ENCODE data around the gene AGGF1.
"Not testable (repeated sequence)": the region's sequence is repeated elsewhere in the genome, so short reads cannot be mapped to it uniquely, and the experiment has no call there.

Gene AGGF1

DNA sequence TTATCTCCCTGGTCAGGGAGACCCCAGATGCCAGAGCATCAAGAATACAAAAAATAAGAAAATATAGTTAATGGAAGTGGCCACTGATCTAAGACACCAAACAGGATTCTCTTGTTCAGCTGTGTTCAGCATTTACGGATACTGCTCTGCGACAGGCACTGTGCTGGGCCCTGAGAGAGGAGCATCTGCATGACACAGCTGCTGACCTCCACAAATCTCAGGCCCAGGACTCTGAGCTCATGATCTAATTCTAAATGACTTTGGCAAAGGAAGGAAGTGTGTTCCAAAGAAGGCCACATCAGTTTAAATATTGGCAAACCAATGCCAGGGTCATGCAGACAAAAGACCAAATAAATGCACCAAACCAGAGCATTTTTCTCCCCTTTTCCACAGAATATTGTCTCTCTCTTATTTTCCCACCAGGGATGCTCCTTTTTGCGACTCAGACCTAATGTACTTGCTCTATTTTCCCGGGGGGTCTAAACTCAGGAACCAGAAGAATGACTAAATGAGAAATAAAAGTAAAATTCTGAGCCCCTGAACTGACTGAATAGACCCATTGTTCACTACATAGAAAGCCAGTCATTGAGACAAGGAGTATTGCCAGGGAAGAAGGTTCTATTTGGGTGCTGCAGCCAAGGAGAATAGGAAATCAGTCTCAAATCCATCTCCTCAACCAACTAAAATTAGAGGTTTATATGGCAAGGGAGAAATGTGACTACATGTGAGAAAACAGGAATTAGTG, 1.4 kb upstream of the AGGF1 start:
- no peak for FAIRE-seq

DNA sequence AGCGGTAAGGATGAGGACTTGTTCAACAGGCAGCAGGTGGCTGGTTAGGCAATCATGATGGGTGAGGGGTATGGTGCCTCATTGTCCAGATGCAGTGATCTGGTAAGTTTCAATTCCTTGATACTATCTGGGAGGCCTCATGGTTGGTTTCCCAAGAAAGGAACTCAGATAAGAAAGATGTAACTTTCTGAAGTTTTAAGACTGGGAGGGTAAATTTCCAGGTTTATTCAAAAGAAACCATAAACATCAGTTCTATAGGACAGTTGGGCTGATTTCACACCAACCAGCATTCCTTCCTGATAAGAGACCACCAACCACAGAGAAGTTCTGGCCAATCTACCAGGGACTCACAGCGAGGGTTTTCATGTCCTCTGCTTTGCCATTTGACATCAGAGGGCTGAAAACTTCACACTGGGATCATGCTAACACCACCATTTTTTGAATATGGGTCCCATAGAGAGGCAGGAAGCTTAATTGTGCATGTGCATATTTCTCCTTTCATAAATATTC, 773 bp upstream of the AGGF1 start:
- FAIRE-seq, result no peak

- no peak for FAIRE-seq
These were observed 1.7 kb downstream of the AGGF1 start for GRCh38 chr5:77031891-77032290.

GRCh38 chr5:77032635-77033034, 2.4 kb downstream of the AGGF1 start:
- FAIRE-seq, result no peak

DNA sequence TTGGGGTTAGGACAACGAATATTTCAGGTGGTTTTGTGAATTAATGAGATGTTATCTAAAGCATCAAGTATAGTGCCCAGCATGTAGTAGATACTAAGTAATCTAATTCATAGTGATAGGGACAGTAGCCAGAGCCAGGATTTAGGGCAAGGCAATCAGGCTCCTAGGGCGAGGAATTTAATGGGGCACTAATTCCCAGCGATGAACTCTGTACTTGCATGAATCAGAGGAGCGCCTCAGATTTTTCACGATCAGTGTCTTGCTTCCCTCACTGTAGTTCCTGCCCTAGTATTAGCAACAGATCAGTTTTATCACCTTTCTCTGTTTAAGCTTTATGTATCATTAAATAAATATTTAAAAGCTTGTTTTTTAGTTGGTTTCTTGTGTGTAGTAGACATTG, 3.1 kb downstream of the AGGF1 start:
- FAIRE-seq, result no peak

DNA sequence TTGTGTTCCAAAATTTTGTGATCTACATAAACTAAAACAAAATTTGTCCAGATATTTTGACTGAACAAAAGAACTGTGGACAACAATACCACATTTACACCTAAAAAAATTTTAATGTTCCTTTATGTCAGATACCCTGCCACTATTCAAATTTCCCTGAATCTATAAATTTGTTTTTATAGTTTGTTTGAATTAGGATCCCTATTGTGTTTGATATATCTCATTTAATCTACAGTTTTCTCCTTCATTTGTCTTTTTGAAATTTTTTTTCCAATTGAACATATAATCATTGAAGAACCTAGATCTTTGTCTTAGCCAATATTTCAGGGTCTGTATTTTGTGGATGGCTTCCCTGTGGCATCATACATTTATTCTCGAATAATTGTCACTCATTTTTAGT, 5.7 kb downstream of the AGGF1 start:
- no peak for FAIRE-seq

DNA sequence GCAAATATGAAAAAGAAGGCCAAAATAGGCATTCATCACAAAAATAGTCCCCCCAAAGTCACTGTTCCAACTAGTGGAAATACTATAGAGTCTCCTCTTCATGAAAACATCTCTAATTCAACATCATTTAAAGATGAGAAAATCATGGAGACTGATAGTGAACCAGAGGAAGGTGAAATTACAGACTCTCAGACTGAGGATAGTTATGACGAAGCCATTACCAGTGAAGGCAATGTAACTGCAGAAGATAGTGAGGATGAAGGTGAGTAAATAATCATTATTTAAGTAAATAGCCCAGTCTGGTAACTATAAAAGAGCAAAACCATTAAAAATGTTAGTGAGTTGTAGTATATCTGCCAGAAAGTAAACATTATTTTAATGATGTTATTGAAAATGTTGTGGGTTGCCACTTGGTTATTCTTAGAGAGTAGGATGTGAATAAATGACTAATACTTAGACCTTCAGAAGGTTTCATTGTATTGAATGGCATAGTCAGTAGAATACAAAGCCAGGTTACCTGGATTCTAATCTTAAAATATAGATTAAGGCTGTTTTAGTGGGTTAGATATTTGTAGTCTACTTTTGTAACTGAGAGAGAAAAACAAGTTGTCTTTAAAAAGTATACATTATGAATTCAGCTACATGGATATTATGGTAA, 16.3 kb downstream of the AGGF1 start:
- FAIRE-seq, result no peak

- peak; percentile 21 for FAIRE-seq
These were observed 33.8 kb downstream of the AGGF1 start for GRCh38 chr5:77064040-77064439.

DNA sequence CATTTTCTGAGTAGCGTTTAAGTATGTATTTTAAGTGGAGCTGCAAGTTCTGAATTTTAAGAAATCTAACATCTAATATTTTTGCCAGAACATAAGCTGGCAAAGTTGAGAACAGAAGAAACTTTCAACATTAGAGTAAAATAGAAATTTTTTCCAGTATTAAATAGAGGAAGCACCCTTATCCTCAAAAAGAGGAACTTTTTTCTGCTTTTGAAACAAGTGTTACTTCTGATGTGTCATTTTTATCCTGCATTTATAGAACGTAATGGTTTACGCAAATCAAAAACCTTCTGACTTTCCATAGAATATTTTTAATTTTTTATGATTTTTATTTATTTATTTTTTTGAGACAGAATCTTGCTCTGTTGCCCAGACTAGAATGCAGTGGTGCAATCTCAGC, 35.1 kb downstream of the AGGF1 start:
- FAIRE-seq, result no peak

GRCh38 chr5:77066184-77066583, 36.0 kb downstream of the AGGF1 start:
- no peak for FAIRE-seq

GRCh38 chr5:77066823-77067442, 36.7 kb downstream of the AGGF1 start:
- no peak for FAIRE-seq

DNA sequence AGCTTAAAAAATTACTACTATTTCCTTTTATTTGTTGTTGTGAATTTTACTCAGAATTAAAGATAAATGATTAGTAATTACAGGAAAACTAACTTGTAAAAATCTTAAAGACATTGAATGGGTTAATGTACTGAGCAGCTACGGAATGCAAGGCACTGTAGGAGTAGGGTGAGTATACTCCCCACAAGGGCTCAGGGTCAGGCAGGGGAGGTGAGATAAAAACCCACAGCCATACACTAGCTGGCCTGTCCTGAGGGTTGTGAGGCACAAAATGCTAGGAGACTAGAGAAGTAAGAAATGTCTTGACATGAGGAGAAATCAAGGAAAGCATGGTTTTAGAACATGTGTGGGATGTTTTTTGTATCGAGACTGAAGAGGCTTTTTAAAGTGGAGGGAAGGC, 43.5 kb downstream of the AGGF1 start:
- no peak for FAIRE-seq

DNA sequence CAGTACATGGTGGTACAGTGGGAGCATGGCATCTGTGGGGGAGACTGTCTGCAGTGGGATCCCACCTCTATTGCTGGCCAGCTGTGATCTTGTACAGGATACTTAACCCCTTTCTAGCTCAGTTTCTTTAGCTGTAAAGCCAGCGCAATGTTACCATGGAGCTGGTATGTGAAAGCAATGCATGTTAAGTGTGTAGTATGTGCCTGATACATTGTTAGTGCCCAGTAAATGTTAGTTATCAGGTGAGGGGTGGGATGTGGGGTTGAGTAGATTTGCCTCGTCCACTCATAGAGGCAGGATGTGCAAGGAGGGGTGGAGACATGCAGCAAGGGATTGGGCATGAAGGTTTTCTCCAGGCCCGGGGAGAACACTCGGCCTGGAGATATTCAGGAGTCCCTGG, 44.5 kb downstream of the AGGF1 start:
- FAIRE-seq, result no peak

GRCh38 chr5:77076961-77077828, 47.0 kb downstream of the AGGF1 start:
- FAIRE-seq, result no peak

GRCh38 chr5:77077829-77078176, 47.6 kb downstream of the AGGF1 start:
- FAIRE-seq, result no peak

GRCh38 chr5:77080479-77080878, 50.3 kb downstream of the AGGF1 start:
- not testable (repeated sequence) for FAIRE-seq

GRCh38 chr5:77080905-77081304, 50.7 kb downstream of the AGGF1 start:
- no peak for FAIRE-seq

GRCh38 chr5:77082280-77082679, 52.1 kb downstream of the AGGF1 start:
- FAIRE-seq, result no peak

GRCh38 chr5:77083088-77083487, 52.9 kb downstream of the AGGF1 start:
- FAIRE-seq, result no peak

DNA sequence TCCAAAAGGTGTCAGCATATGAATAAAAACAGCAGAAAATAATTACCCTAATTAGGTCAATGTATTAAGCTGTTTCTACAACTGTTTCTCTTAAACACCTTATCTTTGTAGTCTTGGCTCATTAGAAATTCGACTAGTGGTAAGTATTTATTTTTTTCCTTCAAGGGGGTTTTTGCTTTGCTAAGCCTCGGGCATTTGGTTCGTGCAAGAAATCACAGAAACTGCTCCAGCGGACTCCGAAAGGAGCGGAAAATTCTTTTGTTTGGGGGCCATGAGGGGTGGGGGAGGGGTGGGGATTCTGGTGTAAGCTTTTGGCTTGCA, 56.1 kb downstream of the AGGF1 start:
- FAIRE-seq, result peak; percentile 68

- FAIRE-seq, result no peak
These were observed 56.7 kb downstream of the AGGF1 start, which contains the start of gene ZBED3 for GRCh38 chr5:77086689-77087483. Gene ZBED3 (minus strand): TSS chr5:77087285. CDS start chr5:77077878, 9,407 bp downstream.
